Measurements from ENCODE around the gene HGD. TPM values are rescaled to one million over a fixed set of nuclear protein-coding genes. Genes with fewer than 3 reads are reported as not detected.
"Not testable (repeated sequence)": the region's sequence is repeated elsewhere in the genome, so short reads cannot be mapped to it uniquely, and the experiment has no call there.

Gene HGD
- total and polyA plus RNA-seq, 11 donors = 0.16 to 0.62 (median 0.56) TPM; not detected in 8

DNA sequence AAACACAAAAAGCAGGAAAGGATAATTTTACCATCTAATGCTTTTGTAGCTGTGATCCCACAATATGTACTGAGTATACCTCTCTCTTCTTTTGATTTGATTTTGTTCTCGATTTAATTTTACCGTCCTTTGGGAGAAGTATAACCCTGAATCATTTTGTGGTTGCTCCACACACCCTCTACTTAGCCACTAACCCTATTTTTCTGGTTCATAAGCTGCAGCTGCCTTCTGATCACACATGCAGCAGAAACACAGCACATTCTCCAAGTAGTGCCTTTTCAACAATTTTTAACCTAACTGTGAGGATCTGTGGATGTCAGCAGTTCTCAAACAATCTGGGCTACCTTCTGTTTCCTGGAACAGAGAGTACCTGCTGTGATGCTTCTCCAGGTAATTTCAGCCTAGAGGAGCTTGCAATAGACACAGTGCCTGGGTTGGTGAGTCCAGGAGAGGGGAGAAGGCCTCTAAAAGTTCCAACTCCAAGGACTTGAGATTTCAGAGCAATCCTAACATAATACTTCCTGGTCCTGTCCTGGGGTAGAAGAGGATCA is 40.3 kb downstream of the HGD start:
- Histone ChIP-seq H3K4me3 (no peak overlapping the region), H3K27me3 (no peaks in the 10 kb centered on the region), H3K9me3 (no peaks in the 10 kb centered on the region), H3K4me1 (peaks cover 0 to 22% (median 3%) of the 10 kb centered on the region in 12 donors), H3K27ac (no peak overlapping the region), H3K36me3 (no peaks in the 10 kb centered on the region)
- ATAC-seq (no peak), DNase-seq (no peak)
- TF ChIP-seq POLR2A (IDR thresholded peaks at IDR 0.05) = no peak
- TF ChIP-seq, protein P1, sequence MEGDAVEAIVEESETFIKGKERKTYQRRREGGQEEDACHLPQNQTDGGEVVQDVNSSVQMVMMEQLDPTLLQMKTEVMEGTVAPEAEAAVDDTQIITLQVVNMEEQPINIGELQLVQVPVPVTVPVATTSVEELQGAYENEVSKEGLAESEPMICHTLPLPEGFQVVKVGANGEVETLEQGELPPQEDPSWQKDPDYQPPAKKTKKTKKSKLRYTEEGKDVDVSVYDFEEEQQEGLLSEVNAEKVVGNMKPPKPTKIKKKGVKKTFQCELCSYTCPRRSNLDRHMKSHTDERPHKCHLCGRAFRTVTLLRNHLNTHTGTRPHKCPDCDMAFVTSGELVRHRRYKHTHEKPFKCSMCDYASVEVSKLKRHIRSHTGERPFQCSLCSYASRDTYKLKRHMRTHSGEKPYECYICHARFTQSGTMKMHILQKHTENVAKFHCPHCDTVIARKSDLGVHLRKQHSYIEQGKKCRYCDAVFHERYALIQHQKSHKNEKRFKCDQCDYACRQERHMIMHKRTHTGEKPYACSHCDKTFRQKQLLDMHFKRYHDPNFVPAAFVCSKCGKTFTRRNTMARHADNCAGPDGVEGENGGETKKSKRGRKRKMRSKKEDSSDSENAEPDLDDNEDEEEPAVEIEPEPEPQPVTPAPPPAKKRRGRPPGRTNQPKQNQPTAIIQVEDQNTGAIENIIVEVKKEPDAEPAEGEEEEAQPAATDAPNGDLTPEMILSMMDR (IDR thresholded peaks at IDR 0.05) = no peak
- 89 to 96% (median 93%) methylated on average over 2 of the region's 2 CpGs for WGBS, 4 donors
- intact Hi-C loops (cut with DNase I) = loop anchor here in 1 of 10 donors (5.0 kb wide), 1 partner anchor 46 kb away; no protein-coding TSS in a partner anchor

DNA sequence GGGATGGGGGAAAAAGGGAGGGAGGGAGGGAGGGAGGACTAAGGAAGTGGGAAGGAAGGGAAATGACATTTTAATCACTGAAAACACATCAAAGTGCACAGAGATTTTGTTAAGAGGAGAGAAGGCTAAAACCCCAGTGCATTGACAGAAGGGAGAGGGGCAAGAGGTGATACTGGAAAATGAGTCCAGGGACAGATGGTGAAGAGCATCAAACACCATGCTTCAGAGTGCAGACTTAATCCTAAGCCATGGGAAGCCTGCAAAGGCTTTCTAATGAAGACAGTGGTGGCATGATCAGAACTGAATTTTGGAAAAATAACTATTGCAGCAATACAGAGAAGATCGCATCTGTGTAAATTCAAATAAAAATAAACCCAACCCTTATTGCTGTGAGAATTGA is 41.8 kb downstream of the HGD start:
- ATAC-seq = no peak
- no peak for DNase-seq
- Histone ChIP-seq H3K27ac (no peak overlapping the region), H3K36me3 (no peaks in the 10 kb centered on the region), H3K4me1 (peaks cover 0 to 10% (median 1%) of the 10 kb centered on the region in 12 donors), H3K4me3 (no peak overlapping the region), H3K9me3 (no peaks in the 10 kb centered on the region), H3K27me3 (no peaks in the 10 kb centered on the region)
- 86 to 97% (median 90%) methylated on average over 1 of the region's 1 CpG for WGBS, 4 donors
- intact Hi-C loops (cut with DNase I) = loop anchor here in 1 of 10 donors (5.0 kb wide), 1 partner anchor 47 kb away; no protein-coding TSS in a partner anchor
- TF ChIP-seq, protein P1 (IDR thresholded peaks at IDR 0.05) = no peak
- TF ChIP-seq POLR2A (IDR thresholded peaks at IDR 0.05) = no peak

DNA sequence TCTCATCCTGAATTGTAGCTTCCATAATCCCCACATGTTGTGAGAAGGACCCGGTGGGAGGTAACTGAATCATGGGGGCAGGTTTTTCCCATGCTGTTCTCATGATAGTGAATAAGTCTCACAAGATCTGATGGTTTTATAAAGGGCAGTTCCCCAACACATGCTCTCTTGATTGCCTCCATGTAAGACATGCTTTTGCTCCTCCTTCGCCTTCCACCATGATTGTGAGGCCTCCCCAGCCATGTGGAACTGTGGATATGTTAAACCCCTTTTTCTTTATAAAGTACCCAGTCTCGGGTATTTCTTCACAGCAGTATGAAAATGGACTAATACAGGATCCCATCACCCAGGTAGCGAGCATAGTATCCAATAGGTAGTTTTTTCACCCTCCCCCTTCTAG is 43.2 kb downstream of the HGD start:
- 95 to 98% (median 97%) methylated on average over 4 of the region's 4 CpGs for WGBS, 4 donors
- ATAC-seq; H3K36me3 ChIP-seq; H3K9me3 ChIP-seq; H3K4me3 ChIP-seq; H3K27me3 ChIP-seq; H3K27ac ChIP-seq; intact Hi-C loops (cut with DNase I); H3K4me1 ChIP-seq; DNase-seq: not testable (repeated sequence)

DNA sequence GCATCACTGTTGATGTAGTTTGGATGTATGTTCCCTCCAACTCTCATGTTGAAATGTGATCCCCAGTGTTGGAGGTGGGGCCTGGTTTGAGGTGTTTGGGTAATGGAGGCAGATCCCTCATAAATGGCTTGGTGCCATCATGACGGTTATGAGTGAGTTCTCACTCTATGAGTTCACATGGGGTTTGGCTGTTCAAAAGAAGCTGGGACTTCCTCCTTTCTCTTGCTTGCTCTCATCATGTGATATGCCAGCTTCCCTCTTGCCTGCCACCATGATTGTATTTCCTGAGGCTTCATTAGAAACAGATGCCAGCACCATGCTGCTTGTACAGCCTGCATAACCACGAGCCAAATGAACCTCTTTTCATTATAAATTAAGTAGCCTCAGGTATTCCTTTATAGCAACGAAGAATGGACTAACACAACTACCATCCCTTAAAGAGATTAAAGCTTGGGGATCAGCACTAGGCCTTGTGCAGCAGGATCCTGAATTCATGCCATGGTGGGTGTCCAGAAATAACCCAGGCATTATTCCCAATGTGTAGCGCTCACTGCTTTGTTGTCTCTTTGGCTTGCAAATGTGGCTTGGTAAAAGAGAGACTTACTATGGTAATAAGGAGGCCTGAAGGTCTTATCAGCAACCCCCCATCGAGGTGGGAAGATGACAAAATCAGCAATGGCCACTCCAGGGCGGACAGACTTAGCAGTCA is 44.0 kb downstream of the HGD start:
- ATAC-seq (peak in 1 of 4 donors; percentile 60), DNase-seq (no peak)
- TF ChIP-seq, protein P1 (IDR thresholded peaks at IDR 0.05) = no peak
- TF ChIP-seq POLR2A (IDR thresholded peaks at IDR 0.05) = no peak
- H3K36me3 ChIP-seq = no peaks in the 10 kb centered on the region
- no peak overlapping the region for H3K4me3 ChIP-seq
- peaks cover 0 to 10% (median 0%) of the 10 kb centered on the region in 12 donors for H3K4me1 ChIP-seq
- H3K9me3 ChIP-seq = no peaks in the 10 kb centered on the region
- intact Hi-C loops (cut with DNase I) = no loop called here
- no peaks in the 10 kb centered on the region for H3K27me3 ChIP-seq
- no peak overlapping the region for H3K27ac ChIP-seq
- WGBS, 4 donors = 76 to 79% (median 77%) methylated on average over 6 of the region's 6 CpGs
